A549 (cell line): Measurements from ENCODE around the gene WNT7B.

Source experiments
- HOXA7 ChIP-seq: fragments of 250-450 bp; sonication (Bioruptor Pico); IDR thresholded peaks from 2 replicates; pipeline ENCODE4 v1.5.0; 2020; ENCODE audit warnings: mild to moderate bottlenecking, moderate library complexity
- PBX3 ChIP-seq: IDR thresholded peaks from 2 replicates; pipeline ENCODE4 v1.6.1; 2012
- RAD21 ChIP-seq, 2 experiments: fragments of >200 bp in 1 of 2; sonication (Bioruptor Twin) in 1 of 2; formaldehyde crosslinking in 1 of 2; IDR thresholded peaks in 1 of 2; conservative IDR thresholded peaks in 1 of 2; 2 replicates in 1 of 2; 3 replicates in 1 of 2; pipeline ENCODE4 v1.6.1; 2012 to 2018; ENCODE audit warnings: inconsistent platforms in 1 of 2
- SMC3 ChIP-seq: fragments of >200 bp; sonication (Bioruptor Twin); formaldehyde crosslinking; IDR thresholded peaks from 3 replicates; pipeline ENCODE4 v1.6.1; 2018; ENCODE audit warnings: inconsistent platforms
- TF ChIP-seq, protein P1 (sequence below): fragments of >200 bp; sonication (Bioruptor Twin); formaldehyde crosslinking; IDR thresholded peaks from 3 replicates; pipeline ENCODE4 v1.5.1; 2016
- TF ChIP-seq, protein P2 (sequence below): fragments of 150-350 bp; IDR thresholded peaks from 2 replicates; pipeline ENCODE4 v1.6.1; 2014; ENCODE audit warnings: low read depth, mild to moderate bottlenecking, low read length
- TF ChIP-seq, protein P3 (sequence below): fragments of >200 bp; sonication (Bioruptor Twin); formaldehyde crosslinking; IDR thresholded peaks from 2 replicates; pipeline ENCODE4 v1.6.1; 2016
- TF ChIP-seq, protein P4 (sequence below): IDR thresholded peaks from 2 replicates; pipeline ENCODE4 v1.6.1; 2012

- TF ChIP-seq PBX3, result no peak
- TF ChIP-seq, protein P1, sequence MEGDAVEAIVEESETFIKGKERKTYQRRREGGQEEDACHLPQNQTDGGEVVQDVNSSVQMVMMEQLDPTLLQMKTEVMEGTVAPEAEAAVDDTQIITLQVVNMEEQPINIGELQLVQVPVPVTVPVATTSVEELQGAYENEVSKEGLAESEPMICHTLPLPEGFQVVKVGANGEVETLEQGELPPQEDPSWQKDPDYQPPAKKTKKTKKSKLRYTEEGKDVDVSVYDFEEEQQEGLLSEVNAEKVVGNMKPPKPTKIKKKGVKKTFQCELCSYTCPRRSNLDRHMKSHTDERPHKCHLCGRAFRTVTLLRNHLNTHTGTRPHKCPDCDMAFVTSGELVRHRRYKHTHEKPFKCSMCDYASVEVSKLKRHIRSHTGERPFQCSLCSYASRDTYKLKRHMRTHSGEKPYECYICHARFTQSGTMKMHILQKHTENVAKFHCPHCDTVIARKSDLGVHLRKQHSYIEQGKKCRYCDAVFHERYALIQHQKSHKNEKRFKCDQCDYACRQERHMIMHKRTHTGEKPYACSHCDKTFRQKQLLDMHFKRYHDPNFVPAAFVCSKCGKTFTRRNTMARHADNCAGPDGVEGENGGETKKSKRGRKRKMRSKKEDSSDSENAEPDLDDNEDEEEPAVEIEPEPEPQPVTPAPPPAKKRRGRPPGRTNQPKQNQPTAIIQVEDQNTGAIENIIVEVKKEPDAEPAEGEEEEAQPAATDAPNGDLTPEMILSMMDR, result no peak
- TF ChIP-seq, protein P2, sequence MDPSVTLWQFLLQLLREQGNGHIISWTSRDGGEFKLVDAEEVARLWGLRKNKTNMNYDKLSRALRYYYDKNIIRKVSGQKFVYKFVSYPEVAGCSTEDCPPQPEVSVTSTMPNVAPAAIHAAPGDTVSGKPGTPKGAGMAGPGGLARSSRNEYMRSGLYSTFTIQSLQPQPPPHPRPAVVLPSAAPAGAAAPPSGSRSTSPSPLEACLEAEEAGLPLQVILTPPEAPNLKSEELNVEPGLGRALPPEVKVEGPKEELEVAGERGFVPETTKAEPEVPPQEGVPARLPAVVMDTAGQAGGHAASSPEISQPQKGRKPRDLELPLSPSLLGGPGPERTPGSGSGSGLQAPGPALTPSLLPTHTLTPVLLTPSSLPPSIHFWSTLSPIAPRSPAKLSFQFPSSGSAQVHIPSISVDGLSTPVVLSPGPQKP, result no peak
- no peak for TF ChIP-seq RAD21 (conservative IDR thresholded peaks at IDR 0.05 in 1 of 2, IDR thresholded peaks at IDR 0.05 in 1 of 2)
- TF ChIP-seq SMC3, result no peak
- TF ChIP-seq, protein P3, sequence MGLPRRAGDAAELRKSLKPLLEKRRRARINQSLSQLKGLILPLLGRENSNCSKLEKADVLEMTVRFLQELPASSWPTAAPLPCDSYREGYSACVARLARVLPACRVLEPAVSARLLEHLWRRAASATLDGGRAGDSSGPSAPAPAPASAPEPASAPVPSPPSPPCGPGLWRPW, result no peak
- TF ChIP-seq HOXA7 (CRISPR knock-in tag), result no peak
- TF ChIP-seq, protein P4, sequence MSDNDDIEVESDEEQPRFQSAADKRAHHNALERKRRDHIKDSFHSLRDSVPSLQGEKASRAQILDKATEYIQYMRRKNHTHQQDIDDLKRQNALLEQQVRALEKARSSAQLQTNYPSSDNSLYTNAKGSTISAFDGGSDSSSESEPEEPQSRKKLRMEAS, result no peak
Observed at GRCh38 chr22:45896964-45897538, 79.9 kb downstream of the WNT7B start.
